Measurements from ENCODE around the gene ITGAE.

DNA sequence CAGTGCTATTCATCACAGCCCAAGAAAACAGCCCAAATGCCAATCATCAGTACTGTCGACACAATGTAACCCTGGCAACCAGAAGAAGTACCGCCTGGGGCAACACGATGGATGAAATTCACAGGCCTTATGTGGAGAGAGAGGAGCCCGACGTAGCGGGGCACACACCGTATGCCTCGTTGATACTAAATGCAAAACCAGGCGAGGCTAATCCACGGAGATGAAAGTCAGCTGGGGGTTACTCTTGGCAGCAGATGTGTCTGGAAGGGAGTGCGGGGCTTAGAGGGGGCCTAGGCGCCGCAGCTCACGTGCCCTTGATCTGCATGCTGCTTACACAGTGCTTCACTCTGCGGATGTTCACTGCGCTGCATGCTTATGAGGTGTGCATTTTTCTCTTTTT, 29.8 kb downstream of the ITGAE start:
- no peak for TF ChIP-seq POLR2AphosphoS5 (IDR thresholded peaks at IDR 0.05)
- TF ChIP-seq, protein P1, sequence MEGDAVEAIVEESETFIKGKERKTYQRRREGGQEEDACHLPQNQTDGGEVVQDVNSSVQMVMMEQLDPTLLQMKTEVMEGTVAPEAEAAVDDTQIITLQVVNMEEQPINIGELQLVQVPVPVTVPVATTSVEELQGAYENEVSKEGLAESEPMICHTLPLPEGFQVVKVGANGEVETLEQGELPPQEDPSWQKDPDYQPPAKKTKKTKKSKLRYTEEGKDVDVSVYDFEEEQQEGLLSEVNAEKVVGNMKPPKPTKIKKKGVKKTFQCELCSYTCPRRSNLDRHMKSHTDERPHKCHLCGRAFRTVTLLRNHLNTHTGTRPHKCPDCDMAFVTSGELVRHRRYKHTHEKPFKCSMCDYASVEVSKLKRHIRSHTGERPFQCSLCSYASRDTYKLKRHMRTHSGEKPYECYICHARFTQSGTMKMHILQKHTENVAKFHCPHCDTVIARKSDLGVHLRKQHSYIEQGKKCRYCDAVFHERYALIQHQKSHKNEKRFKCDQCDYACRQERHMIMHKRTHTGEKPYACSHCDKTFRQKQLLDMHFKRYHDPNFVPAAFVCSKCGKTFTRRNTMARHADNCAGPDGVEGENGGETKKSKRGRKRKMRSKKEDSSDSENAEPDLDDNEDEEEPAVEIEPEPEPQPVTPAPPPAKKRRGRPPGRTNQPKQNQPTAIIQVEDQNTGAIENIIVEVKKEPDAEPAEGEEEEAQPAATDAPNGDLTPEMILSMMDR (IDR thresholded peaks at IDR 0.05) = no peak

Data from sigmoid colon (tissue), 4 donors.